DOHH2 (cell line): ENCODE measurements around the gene SART3.

Source experiments
- H3F3A ChIP-seq: fragments of 200-600 bp; sonication (generic), shearing (Covaris generic); 2 replicates; pipeline ENCODE4 v1.6.0; 2016; ENCODE audit warnings: antibody characterized with exemption, mild to moderate bottlenecking; ENCODE audit not compliant: control insufficient read depth, insufficient read depth
- H3K27ac ChIP-seq: fragments of 200-600 bp; sonication (generic); 2 replicates; pipeline ENCODE4 v1.5.1; 2014; ENCODE audit warnings: low read depth, mild to moderate bottlenecking, low read length, moderate library complexity
- H3K27me3 ChIP-seq: fragments of 200-600 bp; sonication (generic); 2 replicates; pipeline ENCODE4 v1.6.1; 2014; ENCODE audit warnings: mild to moderate bottlenecking, low read length, mixed read lengths; ENCODE audit not compliant: control insufficient read depth
- H3K36me3 ChIP-seq: fragments of 200-600 bp; sonication (generic); 2 replicates; pipeline ENCODE4 v1.6.1; 2014; ENCODE audit warnings: mild to moderate bottlenecking, low read length, moderate library complexity, mixed read lengths; ENCODE audit not compliant: control insufficient read depth
- H3K4me1 ChIP-seq: fragments of 200-600 bp; sonication (generic); 2 replicates; pipeline ENCODE4 v1.6.1; 2014; ENCODE audit warnings: mild to moderate bottlenecking, low read length, mixed read lengths; ENCODE audit not compliant: control insufficient read depth
- H3K4me2 ChIP-seq: fragments of 200-600 bp; sonication (generic); 2 replicates; pipeline ENCODE4 v1.6.0; 2014; ENCODE audit warnings: mild to moderate bottlenecking, low read length, moderate library complexity
- H3K4me3 ChIP-seq: fragments of 200-600 bp; sonication (generic); 2 replicates; pipeline ENCODE4 v1.5.1; 2014; ENCODE audit warnings: mild to moderate bottlenecking, low read length, mixed read lengths
- H3K79me2 ChIP-seq: fragments of 200-600 bp; sonication (generic); 2 replicates; pipeline ENCODE4 v1.6.1; 2014; ENCODE audit warnings: mild to moderate bottlenecking, low read length, mixed read lengths; ENCODE audit not compliant: control insufficient read depth
- H3K9me2 ChIP-seq: fragments of 200-600 bp; sonication (generic); replicated peaks from 2 replicates; pipeline ENCODE4 v1.6.1; 2014; ENCODE audit warnings: mild to moderate bottlenecking, low read length, mixed read lengths; ENCODE audit not compliant: control insufficient read depth
- H3K9me3 ChIP-seq: fragments of 200-600 bp; sonication (generic); 2 replicates; pipeline ENCODE4 v1.6.1; 2014; ENCODE audit warnings: antibody characterized with exemption, low read length, mixed read lengths; ENCODE audit not compliant: control insufficient read depth, insufficient read depth
- H4K20me1 ChIP-seq: fragments of 200-600 bp; sonication (generic); 2 replicates; pipeline ENCODE4 v1.6.0; 2014; ENCODE audit warnings: low read depth, mild to moderate bottlenecking, antibody characterized with exemption, low read length, moderate library complexity; ENCODE audit not compliant: control insufficient read depth, insufficient read depth
- EZH2phosphoT487 ChIP-seq: fragments of 200-600 bp; sonication (generic); IDR thresholded peaks from 2 replicates; pipeline ENCODE4 v1.6.1; 2017; ENCODE audit warnings: borderline replicate concordance, mild to moderate bottlenecking, antibody characterized with exemption, low read length, moderate library complexity, mixed read lengths
- TF ChIP-seq, protein P1 (sequence below): fragments of 200-600 bp; sonication (generic); IDR thresholded peaks from one replicate; pipeline ENCODE4 v1.5.1; 2014; ENCODE audit warnings: antibody characterized with exemption, mild to moderate bottlenecking, low read depth, low read length; ENCODE audit not compliant: poor library complexity, severe bottlenecking

The SART3 gene

DNA sequence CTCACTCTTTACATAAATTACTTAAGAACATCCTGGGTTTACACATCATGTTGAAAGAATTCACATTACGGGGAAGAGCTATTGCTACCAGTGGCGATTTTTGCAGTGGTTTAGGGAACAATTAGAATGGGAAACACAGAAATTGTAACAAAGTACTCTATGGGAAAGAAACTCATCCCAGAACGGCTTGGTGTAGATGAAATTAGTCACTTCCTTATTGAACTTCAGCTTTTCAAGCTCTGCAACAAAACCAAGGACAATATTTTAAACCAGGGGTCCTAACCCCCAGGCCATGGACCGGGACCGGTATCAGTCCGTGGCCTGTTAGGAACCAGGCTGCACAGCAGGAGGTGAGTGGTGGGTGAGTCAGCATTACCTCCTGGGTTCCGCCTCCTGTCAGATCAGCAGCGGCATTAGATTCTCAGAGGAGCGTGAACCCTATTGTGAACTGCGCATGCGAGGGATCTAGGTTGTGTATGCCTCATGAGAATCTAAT, 78.2 kb downstream of the SART3 start:
- TF ChIP-seq, protein P1, sequence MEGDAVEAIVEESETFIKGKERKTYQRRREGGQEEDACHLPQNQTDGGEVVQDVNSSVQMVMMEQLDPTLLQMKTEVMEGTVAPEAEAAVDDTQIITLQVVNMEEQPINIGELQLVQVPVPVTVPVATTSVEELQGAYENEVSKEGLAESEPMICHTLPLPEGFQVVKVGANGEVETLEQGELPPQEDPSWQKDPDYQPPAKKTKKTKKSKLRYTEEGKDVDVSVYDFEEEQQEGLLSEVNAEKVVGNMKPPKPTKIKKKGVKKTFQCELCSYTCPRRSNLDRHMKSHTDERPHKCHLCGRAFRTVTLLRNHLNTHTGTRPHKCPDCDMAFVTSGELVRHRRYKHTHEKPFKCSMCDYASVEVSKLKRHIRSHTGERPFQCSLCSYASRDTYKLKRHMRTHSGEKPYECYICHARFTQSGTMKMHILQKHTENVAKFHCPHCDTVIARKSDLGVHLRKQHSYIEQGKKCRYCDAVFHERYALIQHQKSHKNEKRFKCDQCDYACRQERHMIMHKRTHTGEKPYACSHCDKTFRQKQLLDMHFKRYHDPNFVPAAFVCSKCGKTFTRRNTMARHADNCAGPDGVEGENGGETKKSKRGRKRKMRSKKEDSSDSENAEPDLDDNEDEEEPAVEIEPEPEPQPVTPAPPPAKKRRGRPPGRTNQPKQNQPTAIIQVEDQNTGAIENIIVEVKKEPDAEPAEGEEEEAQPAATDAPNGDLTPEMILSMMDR, result no peak
- TF ChIP-seq EZH2phosphoT487, result no peak

DNA sequence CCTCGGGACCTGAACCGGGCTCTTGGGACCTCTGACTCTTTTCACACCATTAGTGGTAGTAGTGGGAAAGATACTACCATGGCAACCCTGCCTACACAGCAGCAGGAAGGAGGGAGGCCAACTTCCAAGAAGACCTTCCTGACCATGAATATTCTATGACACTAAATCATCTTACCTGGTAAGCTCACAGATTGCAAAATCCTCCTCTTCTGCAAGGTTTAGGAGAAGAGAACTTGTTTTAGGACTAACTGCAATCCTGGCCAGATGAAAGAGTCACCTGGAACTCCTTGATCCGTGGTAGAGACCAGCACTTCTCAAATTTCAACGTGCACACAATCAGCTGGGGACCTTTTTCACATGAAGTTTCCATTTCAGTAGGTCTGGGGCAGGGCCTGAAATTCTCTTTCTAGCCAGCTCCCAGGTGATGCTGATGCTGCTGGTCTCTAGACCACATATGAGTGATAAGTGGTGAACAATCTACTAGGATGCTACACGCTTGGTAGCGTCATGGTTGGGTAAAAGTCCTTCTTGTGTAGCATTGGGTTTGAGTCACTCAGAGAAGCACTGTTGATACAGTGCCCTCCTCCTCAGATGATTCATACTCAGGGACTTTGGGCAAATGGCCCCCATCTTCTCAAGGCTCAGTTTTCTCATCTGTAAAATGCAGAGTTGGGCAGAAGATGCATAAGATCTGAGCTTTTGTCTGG, 81.5 kb downstream of the SART3 start:
- H3K9me3 ChIP-seq, result no peaks in the 10 kb centered on the region
- no peaks in the 10 kb centered on the region for H3K9me2 ChIP-seq
- H3K36me3 ChIP-seq, result no peaks in the 10 kb centered on the region
- H4K20me1 ChIP-seq, result no peaks in the 10 kb centered on the region
- TF ChIP-seq EZH2phosphoT487, result no peak
- TF ChIP-seq, protein P1, result no peak
- no peak overlapping the region for H3K4me2 ChIP-seq
- no peaks in the 10 kb centered on the region for H3K27me3 ChIP-seq
- H3K27ac ChIP-seq, result no peak overlapping the region
- no peak overlapping the region for H3K4me3 ChIP-seq
- H3F3A ChIP-seq, result no peaks in the 10 kb centered on the region
- no peaks in the 10 kb centered on the region for H3K4me1 ChIP-seq
- no peaks in the 10 kb centered on the region for H3K79me2 ChIP-seq

More for the DNA sequence above, 78.2 kb downstream of the SART3 start:
- Histone ChIP-seq H3K36me3 (no peaks in the 10 kb centered on the region), H3K4me2 (no peak overlapping the region), H3K4me1 (no peaks in the 10 kb centered on the region), H3K9me2 (no peaks in the 10 kb centered on the region), H3F3A (no peaks in the 10 kb centered on the region), H3K4me3 (no peak overlapping the region), H3K27me3 (no peaks in the 10 kb centered on the region), H3K27ac (no peak overlapping the region), H3K79me2 (no peaks in the 10 kb centered on the region), H3K9me3 (peaks cover 4% of the 10 kb centered on the region; the same call in 1 of the 2 replicates), H4K20me1 (no peaks in the 10 kb centered on the region)

DNA sequence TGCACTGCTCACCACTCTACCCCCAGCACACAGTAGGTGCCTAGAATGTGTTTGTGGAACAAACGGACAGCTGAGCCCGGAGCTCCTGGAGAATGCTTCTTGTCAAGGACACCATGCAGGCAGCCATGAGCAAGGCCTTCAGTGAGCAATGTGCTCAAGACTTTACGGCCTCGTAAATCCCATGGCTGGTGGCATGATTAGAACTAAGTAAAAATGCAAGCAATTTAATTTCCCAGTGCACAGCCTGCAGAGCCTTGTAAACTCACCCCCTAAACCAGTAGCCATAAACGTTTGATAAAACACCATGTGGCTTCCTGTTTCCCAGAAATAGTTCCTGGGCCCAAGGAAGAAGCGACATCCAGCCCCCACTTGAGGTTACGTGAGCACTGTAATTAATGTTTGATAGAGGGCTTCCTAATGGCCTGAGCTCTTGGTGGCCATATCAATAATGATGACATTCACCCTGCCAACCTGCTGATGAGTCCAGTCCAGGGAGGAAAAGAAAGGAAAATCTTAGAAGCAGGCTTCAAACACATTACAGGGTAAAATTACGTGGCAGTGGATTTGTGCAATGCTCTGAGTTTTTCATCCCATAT, 82.3 kb downstream of the SART3 start:
- H3K4me1 ChIP-seq, result no peaks in the 10 kb centered on the region
- H3K4me2 ChIP-seq, result no peak overlapping the region
- H3K79me2 ChIP-seq, result no peaks in the 10 kb centered on the region

More for the DNA sequence above, 82.3 kb downstream of the SART3 start:
- H4K20me1 ChIP-seq, result no peaks in the 10 kb centered on the region
- no peaks in the 10 kb centered on the region for H3F3A ChIP-seq
- TF ChIP-seq, protein P1, result no peak
- no peak for TF ChIP-seq EZH2phosphoT487
- H3K27me3 ChIP-seq, result no peaks in the 10 kb centered on the region
- H3K4me3 ChIP-seq, result no peak overlapping the region
- no peaks in the 10 kb centered on the region for H3K36me3 ChIP-seq
- no peak overlapping the region for H3K27ac ChIP-seq
- H3K9me2 ChIP-seq, result no peaks in the 10 kb centered on the region
- no peaks in the 10 kb centered on the region for H3K9me3 ChIP-seq
